HG03439 (cell line): ENCODE results near the gene PSTPIP1.
"Not testable (repeated sequence)": the region's sequence is repeated elsewhere in the genome, so short reads cannot be mapped to it uniquely, and the experiment has no call there.

Experiments
- ATAC-seq: cut with Tn5 transposase; IDR thresholded peaks from one replicate; pipeline ENCODE4 v1.9.1; 2021; ENCODE audit warnings: mild to moderate bottlenecking, moderate library complexity; ENCODE audit not compliant: unreplicated experiment

The PSTPIP1 gene

GRCh38 chr15:76994971-76995945, at the start of gene PSTPIP1:
PSTPIP1 (plus strand) TSS chr15:76995126; CDS start chr15:76995574, 448 bp downstream.
- ATAC-seq, result no peak

GRCh38 chr15:76945494-76946093, 49.3 kb upstream of the PSTPIP1 start:
- ATAC-seq, result no peak

- ATAC-seq, result no peak
These were observed 47.5 kb upstream of the PSTPIP1 start for GRCh38 chr15:76947454-76947853.

- ATAC-seq, result no peak
These were observed 43.7 kb upstream of the PSTPIP1 start for GRCh38 chr15:76951220-76951619.

GRCh38 chr15:76953913-76954312, 41.0 kb upstream of the PSTPIP1 start:
- ATAC-seq, result no peak

GRCh38 chr15:76954744-76955143, 40.2 kb upstream of the PSTPIP1 start:
- no peak for ATAC-seq

GRCh38 chr15:76961268-76962011, 33.5 kb upstream of the PSTPIP1 start:
- no peak for ATAC-seq

GRCh38 chr15:76962337-76963013, 32.5 kb upstream of the PSTPIP1 start:
- ATAC-seq, result no peak

GRCh38 chr15:76963596-76963995, 31.3 kb upstream of the PSTPIP1 start:
- ATAC-seq, result no peak

- ATAC-seq, result no peak
These were observed 30.8 kb upstream of the PSTPIP1 start for GRCh38 chr15:76964157-76964556.

- ATAC-seq, result not testable (repeated sequence)
These were observed 28.9 kb upstream of the PSTPIP1 start for GRCh38 chr15:76966051-76966450.

GRCh38 chr15:76967067-76967466, 27.9 kb upstream of the PSTPIP1 start:
- no peak for ATAC-seq

- no peak for ATAC-seq
These were observed 26.6 kb upstream of the PSTPIP1 start for GRCh38 chr15:76968306-76968705.

- no peak for ATAC-seq
These were observed 22.3 kb upstream of the PSTPIP1 start for GRCh38 chr15:76972389-76973361.

GRCh38 chr15:76973362-76973743, 21.6 kb upstream of the PSTPIP1 start:
- ATAC-seq, result no peak

- no peak for ATAC-seq
These were observed 21.0 kb upstream of the PSTPIP1 start for GRCh38 chr15:76973906-76974305.

- no peak for ATAC-seq
These were observed 20.4 kb upstream of the PSTPIP1 start for GRCh38 chr15:76974456-76975036.

GRCh38 chr15:76976141-76976540, 18.8 kb upstream of the PSTPIP1 start:
- ATAC-seq, result no peak

- no peak for ATAC-seq
These were observed 18.2 kb upstream of the PSTPIP1 start for GRCh38 chr15:76976572-76977270.
